Measurements from ENCODE around the gene HTR1D. TPM values are rescaled to one million over a fixed set of nuclear protein-coding genes. Genes with fewer than 3 reads are reported as not detected.
"Not testable (repeated sequence)": the region's sequence is repeated elsewhere in the genome, so short reads cannot be mapped to it uniquely, and the experiment has no call there.

The HTR1D gene
- total RNA-seq, 1 experiment from 2014 or later: 5.4 TPM

GRCh38 chr1:23227806-23228205, 10.5 kb upstream of the HTR1D start:
- no peak overlapping the region for H3K27ac Mint-ChIP-seq
- ATAC-seq (no peak), DNase-seq (ENCODE audit: low spot score) (no peak)
- peaks cover 4% of the 10 kb centered on the region; the same call in 1 of the 2 replicates for H3K27me3 Mint-ChIP-seq (ENCODE audit: low read depth)
- POLR2A ChIA-PET: no interaction called here
- no peak for TF ChIP-seq ZNF317 (CRISPR knock-in tag; IDR thresholded peaks at IDR 0.05; ENCODE audit: borderline replicate concordance, low read depth)
- CTCF ChIA-PET: interaction anchor here (1.2 to 4.9 kb wide), 2 partner anchors 11 to 43 kb away, joined by 5 to 31 read pairs; partner anchors contain the start of gene HTR1D
- H3K4me1 Mint-ChIP-seq: peaks cover 21% of the 10 kb centered on the region
- peaks cover 6% of the 10 kb centered on the region; the same call in 1 of the 2 replicates for H3K36me3 Mint-ChIP-seq
- peaks cover 10% of the 10 kb centered on the region for H3K9me3 Mint-ChIP-seq
- H3K4me3 Mint-ChIP-seq: no peak overlapping the region

- ChIA-PET CTCF (interaction anchor here (1.0 to 1.4 kb wide), 2 partner anchors 8 to 15 kb away, joined by 5 to 8 read pairs; partner anchors contain the start of gene HTR1D), POLR2A (no interaction called here)
- peaks cover 21% of the 10 kb centered on the region for H3K4me1 Mint-ChIP-seq
- peaks cover 6% of the 10 kb centered on the region; the same call in 1 of the 2 replicates for H3K36me3 Mint-ChIP-seq
- peaks cover 7% of the 10 kb centered on the region; the same call in 1 of the 2 replicates for H3K27me3 Mint-ChIP-seq (ENCODE audit: low read depth)
- H3K9me3 Mint-ChIP-seq: peaks cover 10% of the 10 kb centered on the region
- TF ChIP-seq ATF3 (CRISPR knock-in tag; conservative IDR thresholded peaks at IDR 0.05): no peak
- no peak for TF ChIP-seq FOXP4 (CRISPR knock-in tag; IDR thresholded peaks at IDR 0.05)
- no peak for TF ChIP-seq ARID4B (CRISPR knock-in tag; IDR thresholded peaks at IDR 0.05; ENCODE audit: borderline replicate concordance)
- no peak for TF ChIP-seq ZNF671 (CRISPR knock-in tag; IDR thresholded peaks at IDR 0.05)
- no peak for TF ChIP-seq ZNF423 (CRISPR knock-in tag; IDR thresholded peaks at IDR 0.05)
- TF ChIP-seq ZNF232 (CRISPR knock-in tag; IDR thresholded peaks at IDR 0.05): no peak
- no peak for TF ChIP-seq TP53 (CRISPR knock-in tag; IDR thresholded peaks at IDR 0.05)
- no peak for TF ChIP-seq ZBTB21 (CRISPR knock-in tag; IDR thresholded peaks at IDR 0.05; ENCODE audit: borderline replicate concordance)
- no peak for TF ChIP-seq CDX4 (CRISPR knock-in tag; IDR thresholded peaks at IDR 0.05; ENCODE audit: borderline replicate concordance)
- TF ChIP-seq GRHL2 (CRISPR knock-in tag; IDR thresholded peaks at IDR 0.05; ENCODE audit: insufficient replicate concordance, severe bottlenecking): no peak
- no peak for TF ChIP-seq NR1H2 (CRISPR knock-in tag; IDR thresholded peaks at IDR 0.05)
- no peak for TF ChIP-seq RORB (CRISPR knock-in tag; IDR thresholded peaks at IDR 0.05)
- no peak for TF ChIP-seq ZNF512 (CRISPR knock-in tag; IDR thresholded peaks at IDR 0.05; ENCODE audit: borderline replicate concordance)
- no peak for TF ChIP-seq NFYB (CRISPR knock-in tag; conservative IDR thresholded peaks at IDR 0.05; ENCODE audit: low read depth)
- no peak for TF ChIP-seq ZSCAN18 (CRISPR knock-in tag; IDR thresholded peaks at IDR 0.05)
- no peak for TF ChIP-seq TCF7 (CRISPR knock-in tag; IDR thresholded peaks at IDR 0.05; ENCODE audit: low read depth)
- ATAC-seq (peak; percentile 79), DNase-seq (ENCODE audit: low spot score) (no peak)
- H3K4me3 Mint-ChIP-seq: no peak overlapping the region
- no peak overlapping the region; the same call in 1 of the 2 replicates for H3K27ac Mint-ChIP-seq
Measured at GRCh38 chr1:23224739-23225648, 7.7 kb upstream of the HTR1D start.

- Mint-ChIP-seq H3K4me1 (peaks cover 21% of the 10 kb centered on the region), H3K27me3 (ENCODE audit: low read depth) (peaks cover 15% of the 10 kb centered on the region)
- ATAC-seq; H3K4me3 Mint-ChIP-seq; CTCF ChIA-PET; H3K9me3 Mint-ChIP-seq; H3K36me3 Mint-ChIP-seq; DNase-seq (ENCODE audit: low spot score); H3K27ac Mint-ChIP-seq; POLR2A ChIA-PET: not testable (repeated sequence)
Measured at GRCh38 chr1:23223963-23224362, 6.7 kb upstream of the HTR1D start.

Measured in WTC11 (cell line).